Testis (tissue), 2 donors: ENCODE data around the gene LRRC42.

ENCODE experiments used
- CTCF ChIP-seq, 3 experiments: fragments of 450-650 bp in 2 of 3; fragments of 200-600 bp in 1 of 3; sonication (generic) in 1 of 3; IDR thresholded peaks; one replicate each; pipeline ENCODE4 v1.5.1; 2016 to 2019; ENCODE audit warnings: antibody characterized with exemption in 3 of 3, mild to moderate bottlenecking in 2 of 3, moderate library complexity in 1 of 3
- POLR2A ChIP-seq: fragments of 450-650 bp; IDR thresholded peaks from one replicate; pipeline ENCODE4 v1.6.1; 2017; ENCODE audit warnings: antibody characterized with exemption, mild to moderate bottlenecking, moderate library complexity

GRCh38 chr1:53975861-53976260 lies 29.7 kb downstream of the LRRC42 start:
- TF ChIP-seq CTCF (IDR thresholded peaks at IDR 0.05) (no peak), POLR2A (no peak)
